H9 (cell line): Measurements from ENCODE around the gene UBAC2. TPM values are rescaled to one million over a fixed set of nuclear protein-coding genes. Genes with fewer than 3 reads are reported as not detected.

Source experiments
- DNase-seq: peaks from one replicate; pipeline ENCODE4 v3.0.0-alpha.2; 2017
- H2AFZ ChIP-seq: one replicate; pipeline ENCODE4 v1.6.1; 2013; ENCODE audit warnings: mild to moderate bottlenecking, low read length, control low read depth, moderate library complexity
- H2AK5ac ChIP-seq: 2 replicates; pipeline ENCODE4 v1.6.1; 2013; ENCODE audit warnings: low read length, control low read depth, mixed read lengths; ENCODE audit not compliant: insufficient read length
- H2BK120ac ChIP-seq: one replicate; pipeline ENCODE4 v1.6.1; 2013; ENCODE audit warnings: low read depth, mild to moderate bottlenecking, low read length, control low read depth, inconsistent platforms; ENCODE audit not compliant: poor library complexity, severe bottlenecking
- H2BK12ac ChIP-seq: 2 replicates; pipeline ENCODE4 v1.6.1; 2013; ENCODE audit warnings: low read length, control low read depth, mixed read lengths, low read depth; ENCODE audit not compliant: insufficient read length
- H2BK15ac ChIP-seq: 2 replicates; pipeline ENCODE4 v1.6.1; 2013; ENCODE audit warnings: low read depth, low read length, control low read depth
- H2BK20ac ChIP-seq: one replicate; pipeline ENCODE4 v1.6.1; 2013; ENCODE audit warnings: low read depth, mild to moderate bottlenecking, low read length, control low read depth, inconsistent platforms; ENCODE audit not compliant: poor library complexity, severe bottlenecking
- H2BK5ac ChIP-seq: 2 replicates; pipeline ENCODE4 v1.6.1; 2013; ENCODE audit warnings: low read length, control low read depth, mixed read lengths; ENCODE audit not compliant: insufficient read length
- H3K14ac ChIP-seq: 2 replicates; pipeline ENCODE4 v1.6.1; 2013; ENCODE audit warnings: low read length, control low read depth; ENCODE audit not compliant: insufficient read depth
- H3K18ac ChIP-seq: 2 replicates; pipeline ENCODE4 v1.6.1; 2013; ENCODE audit warnings: low read depth, mild to moderate bottlenecking, mixed read lengths, low read length, control low read depth; ENCODE audit not compliant: insufficient read length
- H3K23ac ChIP-seq: 2 replicates; pipeline ENCODE4 v1.6.1; 2013; ENCODE audit warnings: low read length, control low read depth, mixed read lengths, low read depth; ENCODE audit not compliant: insufficient read length
- H3K23me2 ChIP-seq: 2 replicates; pipeline ENCODE4 v1.6.1; 2013; ENCODE audit warnings: low read depth, mild to moderate bottlenecking, mixed read lengths, low read length, control low read depth; ENCODE audit not compliant: insufficient read length, poor library complexity, severe bottlenecking
- H3K27ac ChIP-seq: 2 replicates; pipeline ENCODE4 v1.5.1; 2013; ENCODE audit warnings: low read length, control low read depth, mixed read lengths, low read depth; ENCODE audit not compliant: insufficient read length
- H3K27me3 ChIP-seq: 2 replicates; pipeline ENCODE4 v1.6.1; 2013; ENCODE audit warnings: low read length, control low read depth, inconsistent platforms; ENCODE audit not compliant: insufficient read depth
- H3K4ac ChIP-seq: 2 replicates; pipeline ENCODE4 v1.6.1; 2013; ENCODE audit warnings: low read depth, mild to moderate bottlenecking, control low read depth, inconsistent platforms, low read length, moderate library complexity
- H3K4me1 ChIP-seq: 2 replicates; pipeline ENCODE4 v1.6.1; 2013; ENCODE audit warnings: low read length, control low read depth, inconsistent platforms; ENCODE audit not compliant: insufficient read depth
- H3K4me2 ChIP-seq: 2 replicates; pipeline ENCODE4 v1.6.1; 2013; ENCODE audit warnings: low read length, control low read depth, mixed read lengths; ENCODE audit not compliant: insufficient read length, insufficient read depth
- H3K56ac ChIP-seq: 2 replicates; pipeline ENCODE4 v1.6.1; 2013; ENCODE audit warnings: low read depth, mild to moderate bottlenecking, mixed read lengths, low read length, control low read depth; ENCODE audit not compliant: insufficient read length
- H3K79me1 ChIP-seq: 2 replicates; pipeline ENCODE4 v1.6.1; 2013; ENCODE audit warnings: low read depth, mild to moderate bottlenecking, moderate library complexity, low read length, control low read depth, inconsistent platforms; ENCODE audit not compliant: insufficient read depth, poor library complexity, severe bottlenecking
- H3K79me2 ChIP-seq: 2 replicates; pipeline ENCODE4 v1.6.1; 2013; ENCODE audit warnings: low read length, control low read depth, inconsistent platforms; ENCODE audit not compliant: insufficient read depth
- H3K9ac ChIP-seq: 2 replicates; pipeline ENCODE4 v1.6.1; 2013; ENCODE audit warnings: low read length, control low read depth, mixed read lengths; ENCODE audit not compliant: insufficient read length; ENCODE audit errors: extremely low read depth
- H3K9me3 ChIP-seq: one replicate; pipeline ENCODE4 v1.6.1; 2013; ENCODE audit warnings: low read depth, low read length, inconsistent platforms; ENCODE audit not compliant: control insufficient read depth
- H3T11ph ChIP-seq: one replicate; pipeline ENCODE4 v1.6.1; 2013; ENCODE audit warnings: mild to moderate bottlenecking, low read length, control low read depth, inconsistent platforms
- H4K20me1 ChIP-seq: one replicate; pipeline ENCODE4 v1.6.1; 2013; ENCODE audit not compliant: control insufficient read depth, insufficient read length, insufficient read depth
- H4K5ac ChIP-seq: 2 replicates; pipeline ENCODE4 v1.6.1; 2013; ENCODE audit warnings: low read depth, mild to moderate bottlenecking, mixed read lengths, low read length, control low read depth; ENCODE audit not compliant: insufficient read length
- H4K8ac ChIP-seq: replicated peaks from 2 replicates; pipeline ENCODE4 v1.6.1; 2013; ENCODE audit warnings: low read length, control low read depth, mixed read lengths, low read depth; ENCODE audit not compliant: insufficient read length
- H4K91ac ChIP-seq: 2 replicates; pipeline ENCODE4 v1.6.1; 2013; ENCODE audit warnings: low read depth, mild to moderate bottlenecking, moderate library complexity, mixed read lengths, low read length, control low read depth; ENCODE audit not compliant: insufficient read length
- H3K27ac Mint-ChIP-seq, 3 experiments: 2 replicates in 2 of 3; 3 replicates in 1 of 3; pipeline ENCODE4 v1.8.0; 2020 to 2021; ENCODE audit warnings: mixed read lengths in 3 of 3, mild to moderate bottlenecking in 1 of 3, moderate library complexity in 1 of 3
- H3K27me3 Mint-ChIP-seq: 2 replicates; pipeline ENCODE4 v1.8.0; 2021; ENCODE audit warnings: low read depth, mild to moderate bottlenecking, moderate library complexity, mixed read lengths
- H3K36me3 Mint-ChIP-seq, 3 experiments: 2 replicates in 2 of 3; 3 replicates in 1 of 3; pipeline ENCODE4 v1.8.0; 2020 to 2021; ENCODE audit warnings: low read depth in 3 of 3, mixed read lengths in 3 of 3; ENCODE audit not compliant: insufficient read depth in 1 of 3
- H3K4me1 Mint-ChIP-seq, 2 experiments: 2 replicates each; pipeline ENCODE4 v1.8.0; 2020; ENCODE audit warnings: mixed read lengths in 2 of 2
- H3K4me3 Mint-ChIP-seq, 2 experiments: 2 replicates in 1 of 2; 3 replicates in 1 of 2; pipeline ENCODE4 v1.8.0; 2020 to 2021; ENCODE audit warnings: mild to moderate bottlenecking in 2 of 2, mixed read lengths in 2 of 2, moderate library complexity in 1 of 2
- H3K9me3 Mint-ChIP-seq, 2 experiments: 2 replicates in 1 of 2; 3 replicates in 1 of 2; pipeline ENCODE4 v1.8.0; 2020; ENCODE audit warnings: mild to moderate bottlenecking in 2 of 2, mixed read lengths in 2 of 2, moderate library complexity in 1 of 2
- CTCF ChIP-seq: fragments of 200-600 bp; sonication (generic); conservative IDR thresholded peaks from 3 replicates; pipeline ENCODE4 v1.8.0; 2021; ENCODE audit warnings: antibody characterized with exemption, mild to moderate bottlenecking
- WGBS: extraction: QIAGEN DNeasy Blood & Tissue Kit; methylation state at CpG from one replicate; pipeline ENCODE4 v1.1.7; 2013; ENCODE audit warnings: missing lambda C conversion rate, low lambda C conversion rate, mixed read lengths; ENCODE audit not compliant: insufficient read length; ENCODE audit errors: extremely low coverage; 5-methylcytosine and 5-hydroxymethylcytosine counted together
- total RNA-seq: library from RNA; stranded (reverse); gene quantifications from 2 replicates; pipeline ENCODE4 v1.2.1, GENCODE V29; 2021

UBAC2 gene
- total RNA-seq, 1 experiment from 2014 or later = 52.3 TPM

GRCh38 chr13:99221567-99222239, 21.0 kb downstream of the UBAC2 start:
- Mint-ChIP-seq H3K4me1 (peaks cover 29 to 35% of the 10 kb centered on the region in 2 experiments), H3K9me3 (no peaks in the 10 kb centered on the region), H3K27ac (no peak overlapping the region), H3K36me3 (peaks cover 9 to 10% (median 10%) of the 10 kb centered on the region in 3 experiments; a peak in 5 of 7 replicates), H3K27me3 (no peaks in the 10 kb centered on the region), H3K4me3 (no peak overlapping the region)
- Histone ChIP-seq H3K27ac (no peak overlapping the region), H4K5ac (no peak overlapping the region), H3K79me2 (peaks cover 26% of the 10 kb centered on the region), H3K4me2 (no peak overlapping the region), H4K20me1 (no peaks in the 10 kb centered on the region), H2AFZ (no peak overlapping the region), H3K27me3 (no peaks in the 10 kb centered on the region), H3K79me1 (peaks cover 8% of the 10 kb centered on the region), H3K9me3 (no peaks in the 10 kb centered on the region), H3K23ac (no peak overlapping the region), H3K14ac (no peak overlapping the region), H4K91ac (no peak overlapping the region), H3K9ac (no peak overlapping the region), H2BK15ac (no peak overlapping the region), H4K8ac (no peak overlapping the region), H3K56ac (no peak overlapping the region), H3T11ph (no peak overlapping the region), H3K4me1 (no peaks in the 10 kb centered on the region; the same call in 1 of the 2 replicates), H3K23me2 (no peaks in the 10 kb centered on the region), H3K4ac (no peak overlapping the region), H2AK5ac (no peak overlapping the region), H2BK20ac (no peak overlapping the region), H2BK5ac (no peak overlapping the region), H2BK120ac (no peak overlapping the region), H2BK12ac (no peak overlapping the region), H3K18ac (no peak overlapping the region)
- no CpG with 5 or more reads among the region's 8 CpGs for WGBS
- TF ChIP-seq CTCF = no peak
- no peak for DNase-seq
